Measurements from ENCODE around the gene LRRC25. TPM values are rescaled to one million over a fixed set of nuclear protein-coding genes. Genes with fewer than 3 reads are reported as not detected.

Gene LRRC25
- total and polyA plus RNA-seq, 10 of the 15 experiments (the other 5 are each of a cell fraction or from before 2014, with no cell fraction given): 0.38 to 2.9 (median 1.2) TPM

- H3K36me3 ChIP-seq (ENCODE audit: control insufficient read depth in 2 of 2, insufficient read depth in 2 of 2, low read length in 1 of 2): no peaks in the 10 kb centered on the region
- H3K9me3 ChIP-seq (replicated peaks; ENCODE audit: control insufficient read depth, insufficient read depth, low read length): no peaks in the 10 kb centered on the region; the same call in 2 of the 3 replicates
- ChIA-PET SMC1A (ENCODE audit: uncharacterized antibody, unreplicated experiment) (interaction anchor here (0.7 to 1.1 kb wide), 3 partner anchors 8 to 53 kb away, joined by 3 read pairs; no protein-coding TSS in a partner anchor), POLR2A (interaction anchor here (0.9 to 2.0 kb wide), 2 partner anchors 23 to 26 kb away, joined by 3 to 9 read pairs; no protein-coding TSS in a partner anchor), CTCF (interaction anchor here (1.7 to 9.4 kb wide), 6 partner anchors 8 to 112 kb away, joined by 7 to 144 read pairs (median 47); partner anchors contain the start of gene LRRC25), RAD21 (ENCODE audit: unreplicated experiment) (interaction anchor here (1.9 to 5.5 kb wide), 3 partner anchors 10 to 25 kb away, joined by 4 to 63 read pairs (median 9); no protein-coding TSS in a partner anchor)
- ATAC-seq (no peak), FAIRE-seq (no peak), DNase-seq (ENCODE audit: low read depth, low spot score) (no peak)
- WGBS (ENCODE audit: insufficient coverage, insufficient replicate concordance, low lambda C conversion rate, missing lambda C conversion rate): 82% methylated on average over 6 of the region's 9 CpGs
- no peak for TF ChIP-seq EP300 (IDR thresholded peaks at IDR 0.05; ENCODE audit: borderline replicate concordance in 1 of 2, control insufficient read depth in 1 of 2, low read depth in 2 of 2, low read length in 2 of 2)
- TF ChIP-seq, protein P1, sequence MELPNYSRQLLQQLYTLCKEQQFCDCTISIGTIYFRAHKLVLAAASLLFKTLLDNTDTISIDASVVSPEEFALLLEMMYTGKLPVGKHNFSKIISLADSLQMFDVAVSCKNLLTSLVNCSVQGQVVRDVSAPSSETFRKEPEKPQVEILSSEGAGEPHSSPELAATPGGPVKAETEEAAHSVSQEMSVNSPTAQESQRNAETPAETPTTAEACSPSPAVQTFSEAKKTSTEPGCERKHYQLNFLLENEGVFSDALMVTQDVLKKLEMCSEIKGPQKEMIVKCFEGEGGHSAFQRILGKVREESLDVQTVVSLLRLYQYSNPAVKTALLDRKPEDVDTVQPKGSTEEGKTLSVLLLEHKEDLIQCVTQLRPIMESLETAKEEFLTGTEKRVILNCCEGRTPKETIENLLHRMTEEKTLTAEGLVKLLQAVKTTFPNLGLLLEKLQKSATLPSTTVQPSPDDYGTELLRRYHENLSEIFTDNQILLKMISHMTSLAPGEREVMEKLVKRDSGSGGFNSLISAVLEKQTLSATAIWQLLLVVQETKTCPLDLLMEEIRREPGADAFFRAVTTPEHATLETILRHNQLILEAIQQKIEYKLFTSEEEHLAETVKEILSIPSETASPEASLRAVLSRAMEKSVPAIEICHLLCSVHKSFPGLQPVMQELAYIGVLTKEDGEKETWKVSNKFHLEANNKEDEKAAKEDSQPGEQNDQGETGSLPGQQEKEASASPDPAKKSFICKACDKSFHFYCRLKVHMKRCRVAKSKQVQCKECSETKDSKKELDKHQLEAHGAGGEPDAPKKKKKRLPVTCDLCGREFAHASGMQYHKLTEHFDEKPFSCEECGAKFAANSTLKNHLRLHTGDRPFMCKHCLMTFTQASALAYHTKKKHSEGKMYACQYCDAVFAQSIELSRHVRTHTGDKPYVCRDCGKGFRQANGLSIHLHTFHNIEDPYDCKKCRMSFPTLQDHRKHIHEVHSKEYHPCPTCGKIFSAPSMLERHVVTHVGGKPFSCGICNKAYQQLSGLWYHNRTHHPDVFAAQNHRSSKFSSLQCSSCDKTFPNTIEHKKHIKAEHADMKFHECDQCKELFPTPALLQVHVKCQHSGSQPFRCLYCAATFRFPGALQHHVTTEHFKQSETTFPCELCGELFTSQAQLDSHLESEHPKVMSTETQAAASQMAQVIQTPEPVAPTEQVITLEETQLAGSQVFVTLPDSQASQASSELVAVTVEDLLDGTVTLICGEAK (IDR thresholded peaks at IDR 0.05; ENCODE audit: borderline replicate concordance): no peak
- TF ChIP-seq PAX5 (IDR thresholded peaks at IDR 0.05; ENCODE audit: borderline replicate concordance, low read depth, low read length): no peak
- TF ChIP-seq TCF3 (IDR thresholded peaks at IDR 0.05; ENCODE audit: borderline replicate concordance, insufficient read depth, low read depth, low read length): no peak
- no peak for TF ChIP-seq POLR2AphosphoS2 (IDR thresholded peaks at IDR 0.05; ENCODE audit: low read depth, low read length)
- TF ChIP-seq CBFB (IDR thresholded peaks at IDR 0.05; ENCODE audit: low read depth): no peak
- TF ChIP-seq ZNF24 (IDR thresholded peaks at IDR 0.05): no peak
- TF ChIP-seq BCL3 (IDR thresholded peaks at IDR 0.05; ENCODE audit: borderline replicate concordance, insufficient read depth, low read depth, low read length, poor library complexity, severe bottlenecking): no peak
- TF ChIP-seq NFXL1 (IDR thresholded peaks at IDR 0.05; ENCODE audit: borderline replicate concordance): no peak
- TF ChIP-seq, protein P2, sequence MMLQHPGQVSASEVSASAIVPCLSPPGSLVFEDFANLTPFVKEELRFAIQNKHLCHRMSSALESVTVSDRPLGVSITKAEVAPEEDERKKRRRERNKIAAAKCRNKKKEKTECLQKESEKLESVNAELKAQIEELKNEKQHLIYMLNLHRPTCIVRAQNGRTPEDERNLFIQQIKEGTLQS (IDR thresholded peaks at IDR 0.05; ENCODE audit: borderline replicate concordance, extremely low read depth, low read depth, low read length): no peak
- TF ChIP-seq PAX8 (IDR thresholded peaks at IDR 0.05): no peak
- no peak for TF ChIP-seq HDGF (IDR thresholded peaks at IDR 0.05)
- H4K20me1 ChIP-seq (ENCODE audit: control insufficient read depth, insufficient read depth): no peaks in the 10 kb centered on the region
- intact Hi-C loops (cut with micrococcal nuclease; ENCODE audit: unreplicated experiment): no loop called here
- no peaks in the 10 kb centered on the region for H3K79me2 ChIP-seq (ENCODE audit: control insufficient read depth, insufficient read depth, low read length)
- peaks cover 0 to 3% of the 10 kb centered on the region in 2 experiments; a peak in 3 of 4 replicates for H3K27me3 ChIP-seq (replicated peaks in 1 of 2; ENCODE audit: control insufficient read depth in 2 of 2, insufficient read depth in 2 of 2, low read length in 1 of 2)
- BruUV-seq (replicated peaks): no TSS peak
- H3K27ac ChIP-seq (ENCODE audit: control insufficient read depth, insufficient read depth): no peak overlapping the region
- H2AFZ ChIP-seq (ENCODE audit: control insufficient read depth, low read depth, low read length): no peak overlapping the region
- peaks cover 24% of the 10 kb centered on the region for H3K4me1 ChIP-seq (ENCODE audit: control insufficient read depth, insufficient read depth, low read length)
- no peak overlapping the region for H3K4me2 ChIP-seq (ENCODE audit: control insufficient read depth, insufficient read depth)
- H3K4me3 ChIP-seq: no peak overlapping the region
- in situ Hi-C loops (cut with MboI): no loop called here
- no peak overlapping the region for H3K9ac ChIP-seq (ENCODE audit: control insufficient read depth, insufficient read depth, low read length)
Observed at GRCh38 chr19:18391509-18392075, 5.8 kb downstream of the LRRC25 start.
